Activated CD8-positive, alpha-beta memory T cell treated with anti-CD3 and anti-CD28 coated beads, Interleukin-2, amount 10 ng/mL, durations not matched to agents 7 days and 5 days (primary cell): ENCODE results near the gene ZACN. TPM values are rescaled to one million over a fixed set of nuclear protein-coding genes. Genes with fewer than 3 reads are reported as not detected.
"Not testable (repeated sequence)": the region's sequence is repeated elsewhere in the genome, so short reads cannot be mapped to it uniquely, and the experiment has no call there.

Experiments used
- ATAC-seq: fragments of 150-1000 bp; cut with Tn5 transposase; one replicate; pipeline ENCODE4 v1.10.0; 2021; ENCODE audit warnings: moderate library complexity
- CTCF ChIA-PET: fragments of 350-600 bp; sonication (Branson Sonifier 250); formaldehyde crosslinking; loops from one replicate; lab custom pipeline; 2021; ENCODE audit warnings: antibody characterized with exemption; lab: Charles Lee
- DNase-seq: peaks from one replicate; pipeline ENCODE4 v3.0.0-alpha.2; 2020
- H3K27ac Mint-ChIP-seq: one replicate; pipeline ENCODE4 v1.8.0; 2021; ENCODE audit warnings: mild to moderate bottlenecking, mixed read lengths
- H3K27me3 Mint-ChIP-seq: one replicate; pipeline ENCODE4 v1.8.0; 2021; ENCODE audit warnings: mixed read lengths
- H3K36me3 Mint-ChIP-seq: one replicate; pipeline ENCODE4 v1.8.0; 2021; ENCODE audit warnings: mild to moderate bottlenecking, mixed read lengths
- H3K4me1 Mint-ChIP-seq: one replicate; pipeline ENCODE4 v1.8.0; 2021; ENCODE audit warnings: mixed read lengths
- H3K4me3 Mint-ChIP-seq: one replicate; pipeline ENCODE4 v1.8.0; 2021; ENCODE audit warnings: mild to moderate bottlenecking, moderate library complexity, mixed read lengths
- H3K9me3 Mint-ChIP-seq: one replicate; pipeline ENCODE4 v1.8.0; 2022; ENCODE audit warnings: low read depth, mixed read lengths
- total RNA-seq, 2 experiments: library from RNA; stranded (reverse); gene quantifications; one replicate each; pipeline ENCODE4 v1.2.3, GENCODE V29; 2021

Gene ZACN
- total RNA-seq, 2 experiments from 2014 or later = 0.26 to 0.87 TPM

GRCh38 chr17:76048025-76048605, 30.9 kb upstream of the ZACN start:
- ATAC-seq (no peak), DNase-seq (no peak)
- H3K27ac Mint-ChIP-seq = no peak overlapping the region
- no peaks in the 10 kb centered on the region for H3K4me1 Mint-ChIP-seq
- no peak overlapping the region for H3K4me3 Mint-ChIP-seq
- peaks cover 43% of the 10 kb centered on the region for H3K36me3 Mint-ChIP-seq
- CTCF ChIA-PET = interaction anchor here (1.2 kb wide), 1 partner anchor 232 kb away, joined by 4 read pairs; no protein-coding TSS in a partner anchor
- no peaks in the 10 kb centered on the region for H3K9me3 Mint-ChIP-seq
- no peaks in the 10 kb centered on the region for H3K27me3 Mint-ChIP-seq

- CTCF ChIA-PET = no interaction called here
- no peak overlapping the region for H3K27ac Mint-ChIP-seq
- DNase-seq = no peak
Measured at GRCh38 chr17:76048711-76049110, 30.3 kb upstream of the ZACN start.

GRCh38 chr17:76049239-76049638, 29.7 kb upstream of the ZACN start:
- Mint-ChIP-seq H3K4me1 (peaks cover 5% of the 10 kb centered on the region), H3K4me3 (no peak overlapping the region), H3K36me3 (peaks cover 41% of the 10 kb centered on the region), H3K27me3 (no peaks in the 10 kb centered on the region), H3K27ac (no peak overlapping the region), H3K9me3 (no peaks in the 10 kb centered on the region)
- CTCF ChIA-PET = interaction anchor here (0.7 kb wide), 1 partner anchor 68 kb away, joined by 3 read pairs; no protein-coding TSS in a partner anchor
- DNase-seq (no peak), ATAC-seq (no peak)

More at GRCh38 chr17:76048711-76049110, 30.3 kb upstream of the ZACN start:
- ATAC-seq = no peak
- H3K9me3 Mint-ChIP-seq = no peaks in the 10 kb centered on the region
- no peak overlapping the region for H3K4me3 Mint-ChIP-seq
- no peaks in the 10 kb centered on the region for H3K27me3 Mint-ChIP-seq
- peaks cover 41% of the 10 kb centered on the region for H3K36me3 Mint-ChIP-seq
- peaks cover 3% of the 10 kb centered on the region for H3K4me1 Mint-ChIP-seq

- CTCF ChIA-PET = interaction anchor here (0.7 to 2.0 kb wide), 2 partner anchors 36 to 68 kb away, joined by 3 to 10 read pairs; no protein-coding TSS in a partner anchor
- Mint-ChIP-seq H3K9me3 (no peaks in the 10 kb centered on the region), H3K4me1 (peaks cover 5% of the 10 kb centered on the region), H3K4me3 (no peak overlapping the region), H3K27ac (no peak overlapping the region), H3K36me3 (peaks cover 35% of the 10 kb centered on the region), H3K27me3 (no peaks in the 10 kb centered on the region)
- ATAC-seq (no peak), DNase-seq (no peak)
Measured at GRCh38 chr17:76049836-76050537, 29.0 kb upstream of the ZACN start.

- DNase-seq (no peak), ATAC-seq (no peak)
- CTCF ChIA-PET = interaction anchor here (2.0 kb wide), 1 partner anchor 36 kb away, joined by 10 read pairs; no protein-coding TSS in a partner anchor
- no peak overlapping the region for H3K27ac Mint-ChIP-seq
- peaks cover 30% of the 10 kb centered on the region for H3K36me3 Mint-ChIP-seq
- H3K9me3 Mint-ChIP-seq = no peaks in the 10 kb centered on the region
- H3K4me1 Mint-ChIP-seq = peaks cover 6% of the 10 kb centered on the region
- H3K4me3 Mint-ChIP-seq = no peak overlapping the region
- H3K27me3 Mint-ChIP-seq = no peaks in the 10 kb centered on the region
Measured at GRCh38 chr17:76050538-76051467, 28.2 kb upstream of the ZACN start.

- Mint-ChIP-seq H3K4me3 (no peak overlapping the region), H3K27me3 (no peaks in the 10 kb centered on the region), H3K4me1 (peaks cover 9% of the 10 kb centered on the region), H3K27ac (no peak overlapping the region), H3K9me3 (no peaks in the 10 kb centered on the region), H3K36me3 (peaks cover 35% of the 10 kb centered on the region)
- DNase-seq = no peak
- CTCF ChIA-PET = interaction anchor here (2.0 kb wide), 1 partner anchor 37 kb away, joined by 10 read pairs; no protein-coding TSS in a partner anchor
- no peak for ATAC-seq
Measured at GRCh38 chr17:76051561-76051960, 27.4 kb upstream of the ZACN start.

- Mint-ChIP-seq H3K27me3 (no peaks in the 10 kb centered on the region), H3K36me3 (peaks cover 38% of the 10 kb centered on the region), H3K4me1 (peaks cover 9% of the 10 kb centered on the region), H3K9me3 (no peaks in the 10 kb centered on the region), H3K4me3 (no peak overlapping the region), H3K27ac (peak overlapping the region; percentile 42)
- DNase-seq (no peak), ATAC-seq (no peak)
- CTCF ChIA-PET = interaction anchor here (1.2 to 1.9 kb wide), 2 partner anchors 10 to 39 kb away, joined by 3 to 6 read pairs; no protein-coding TSS in a partner anchor
Measured at GRCh38 chr17:76053246-76054111, 25.5 kb upstream of the ZACN start.

GRCh38 chr17:76054112-76054476, 24.9 kb upstream of the ZACN start:
- Mint-ChIP-seq H3K27me3 (no peaks in the 10 kb centered on the region), H3K36me3 (peaks cover 44% of the 10 kb centered on the region), H3K27ac (peak overlapping the region; percentile 42), H3K4me1 (peaks cover 9% of the 10 kb centered on the region), H3K4me3 (no peak overlapping the region), H3K9me3 (no peaks in the 10 kb centered on the region)
- DNase-seq = no peak
- ATAC-seq = no peak
- CTCF ChIA-PET = interaction anchor here (1.2 to 1.9 kb wide), 2 partner anchors 10 to 40 kb away, joined by 3 to 6 read pairs; no protein-coding TSS in a partner anchor

- ATAC-seq (no peak), DNase-seq (no peak)
- no peak overlapping the region for H3K4me3 Mint-ChIP-seq
- H3K4me1 Mint-ChIP-seq = peaks cover 9% of the 10 kb centered on the region
- no peaks in the 10 kb centered on the region for H3K27me3 Mint-ChIP-seq
- CTCF ChIA-PET = interaction anchor here (1.3 to 10.8 kb wide), 6 partner anchors 21 to 341 kb away, joined by 3 to 62 read pairs (median 4); no protein-coding TSS in a partner anchor
- H3K27ac Mint-ChIP-seq = no peak overlapping the region
- H3K9me3 Mint-ChIP-seq = no peaks in the 10 kb centered on the region
- H3K36me3 Mint-ChIP-seq = peaks cover 48% of the 10 kb centered on the region
Measured at GRCh38 chr17:76056882-76057281, 22.1 kb upstream of the ZACN start.

- not testable (repeated sequence) for H3K27me3 Mint-ChIP-seq, H3K9me3 Mint-ChIP-seq, H3K27ac Mint-ChIP-seq, H3K4me3 Mint-ChIP-seq, ATAC-seq, DNase-seq
- CTCF ChIA-PET = interaction anchor here (1.4 to 10.8 kb wide), 4 partner anchors 42 to 240 kb away, joined by 4 to 62 read pairs (median 4); no protein-coding TSS in a partner anchor
- Mint-ChIP-seq H3K4me1 (peaks cover 12% of the 10 kb centered on the region), H3K36me3 (peaks cover 53% of the 10 kb centered on the region)
Measured at GRCh38 chr17:76058264-76058663, 20.7 kb upstream of the ZACN start.

GRCh38 chr17:76063875-76064546, 15.0 kb upstream of the ZACN start:
- CTCF ChIA-PET = interaction anchor here (0.8 to 10.8 kb wide), 15 partner anchors 8 to 334 kb away, joined by 3 to 62 read pairs (median 4); partner anchors contain the start of genes CDK3 and EXOC7
- Mint-ChIP-seq H3K36me3 (peaks cover 57% of the 10 kb centered on the region), H3K27ac (peak overlapping the region; percentile 87), H3K4me1 (peaks cover 25% of the 10 kb centered on the region), H3K9me3 (no peaks in the 10 kb centered on the region), H3K4me3 (peak overlapping the region; percentile 57), H3K27me3 (no peaks in the 10 kb centered on the region)
- ATAC-seq (peak; percentile 94), DNase-seq (peak; percentile 74)
